ENCODE data around the gene ASTE1. TPM values are rescaled to one million over a fixed set of nuclear protein-coding genes. Genes with fewer than 3 reads are reported as not detected.

The ASTE1 gene
- total and polyA plus RNA-seq, 9 of the 15 experiments (the other 6 are each of a cell fraction or from before 2014, with no cell fraction given): 3.5 to 12.1 (median 6.9) TPM

GRCh38 chr3:131072099-131072559 is 45.5 kb upstream of the ASTE1 start (continued):
- TF ChIP-seq, protein P1, sequence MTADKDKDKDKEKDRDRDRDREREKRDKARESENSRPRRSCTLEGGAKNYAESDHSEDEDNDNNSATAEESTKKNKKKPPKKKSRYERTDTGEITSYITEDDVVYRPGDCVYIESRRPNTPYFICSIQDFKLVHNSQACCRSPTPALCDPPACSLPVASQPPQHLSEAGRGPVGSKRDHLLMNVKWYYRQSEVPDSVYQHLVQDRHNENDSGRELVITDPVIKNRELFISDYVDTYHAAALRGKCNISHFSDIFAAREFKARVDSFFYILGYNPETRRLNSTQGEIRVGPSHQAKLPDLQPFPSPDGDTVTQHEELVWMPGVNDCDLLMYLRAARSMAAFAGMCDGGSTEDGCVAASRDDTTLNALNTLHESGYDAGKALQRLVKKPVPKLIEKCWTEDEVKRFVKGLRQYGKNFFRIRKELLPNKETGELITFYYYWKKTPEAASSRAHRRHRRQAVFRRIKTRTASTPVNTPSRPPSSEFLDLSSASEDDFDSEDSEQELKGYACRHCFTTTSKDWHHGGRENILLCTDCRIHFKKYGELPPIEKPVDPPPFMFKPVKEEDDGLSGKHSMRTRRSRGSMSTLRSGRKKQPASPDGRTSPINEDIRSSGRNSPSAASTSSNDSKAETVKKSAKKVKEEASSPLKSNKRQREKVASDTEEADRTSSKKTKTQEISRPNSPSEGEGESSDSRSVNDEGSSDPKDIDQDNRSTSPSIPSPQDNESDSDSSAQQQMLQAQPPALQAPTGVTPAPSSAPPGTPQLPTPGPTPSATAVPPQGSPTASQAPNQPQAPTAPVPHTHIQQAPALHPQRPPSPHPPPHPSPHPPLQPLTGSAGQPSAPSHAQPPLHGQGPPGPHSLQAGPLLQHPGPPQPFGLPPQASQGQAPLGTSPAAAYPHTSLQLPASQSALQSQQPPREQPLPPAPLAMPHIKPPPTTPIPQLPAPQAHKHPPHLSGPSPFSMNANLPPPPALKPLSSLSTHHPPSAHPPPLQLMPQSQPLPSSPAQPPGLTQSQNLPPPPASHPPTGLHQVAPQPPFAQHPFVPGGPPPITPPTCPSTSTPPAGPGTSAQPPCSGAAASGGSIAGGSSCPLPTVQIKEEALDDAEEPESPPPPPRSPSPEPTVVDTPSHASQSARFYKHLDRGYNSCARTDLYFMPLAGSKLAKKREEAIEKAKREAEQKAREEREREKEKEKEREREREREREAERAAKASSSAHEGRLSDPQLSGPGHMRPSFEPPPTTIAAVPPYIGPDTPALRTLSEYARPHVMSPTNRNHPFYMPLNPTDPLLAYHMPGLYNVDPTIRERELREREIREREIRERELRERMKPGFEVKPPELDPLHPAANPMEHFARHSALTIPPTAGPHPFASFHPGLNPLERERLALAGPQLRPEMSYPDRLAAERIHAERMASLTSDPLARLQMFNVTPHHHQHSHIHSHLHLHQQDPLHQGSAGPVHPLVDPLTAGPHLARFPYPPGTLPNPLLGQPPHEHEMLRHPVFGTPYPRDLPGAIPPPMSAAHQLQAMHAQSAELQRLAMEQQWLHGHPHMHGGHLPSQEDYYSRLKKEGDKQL (CRISPR knock-in tag; IDR thresholded peaks at IDR 0.05; ENCODE audit: borderline replicate concordance): no peak
- no peak for TF ChIP-seq PHB2 (IDR thresholded peaks at IDR 0.05; ENCODE audit: low read depth)
- no peak for TF ChIP-seq ZNF134 (CRISPR knock-in tag; conservative IDR thresholded peaks at IDR 0.05)
- no peak for TF ChIP-seq MTF1 (CRISPR knock-in tag; IDR thresholded peaks at IDR 0.05; ENCODE audit: borderline replicate concordance)
- no peak for TF ChIP-seq SNRNP70 (optimal IDR thresholded peaks at IDR 0.05; ENCODE audit: low read depth, low read length)
- TF ChIP-seq ZNF79 (CRISPR knock-in tag; IDR thresholded peaks at IDR 0.05; ENCODE audit: low read depth): no peak
- no peak for TF ChIP-seq NCOA2 (IDR thresholded peaks at IDR 0.05; ENCODE audit: partially characterized antibody in 2 of 2)
- TF ChIP-seq, protein P2, sequence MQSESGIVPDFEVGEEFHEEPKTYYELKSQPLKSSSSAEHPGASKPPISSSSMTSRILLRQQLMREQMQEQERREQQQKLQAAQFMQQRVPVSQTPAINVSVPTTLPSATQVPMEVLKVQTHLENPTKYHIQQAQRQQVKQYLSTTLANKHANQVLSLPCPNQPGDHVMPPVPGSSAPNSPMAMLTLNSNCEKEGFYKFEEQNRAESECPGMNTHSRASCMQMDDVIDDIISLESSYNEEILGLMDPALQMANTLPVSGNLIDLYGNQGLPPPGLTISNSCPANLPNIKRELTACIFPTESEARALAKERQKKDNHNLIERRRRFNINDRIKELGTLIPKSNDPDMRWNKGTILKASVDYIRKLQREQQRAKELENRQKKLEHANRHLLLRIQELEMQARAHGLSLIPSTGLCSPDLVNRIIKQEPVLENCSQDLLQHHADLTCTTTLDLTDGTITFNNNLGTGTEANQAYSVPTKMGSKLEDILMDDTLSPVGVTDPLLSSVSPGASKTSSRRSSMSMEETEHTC (IDR thresholded peaks at IDR 0.05): peak; percentile 87; the same call in 1 of the 2 replicates
- TF ChIP-seq FOXP1 (CRISPR knock-in tag; IDR thresholded peaks at IDR 0.05): no peak
- TF ChIP-seq PTRF (tag; IDR thresholded peaks at IDR 0.05): no peak
- peak; percentile 73 for TF ChIP-seq GATA2 (CRISPR knock-in tag; IDR thresholded peaks at IDR 0.05)
- TF ChIP-seq THRA (IDR thresholded peaks at IDR 0.05): no peak
- no peak for TF ChIP-seq THAP7 (CRISPR knock-in tag; IDR thresholded peaks at IDR 0.05)
- no peak for TF ChIP-seq NFYB (IDR thresholded peaks at IDR 0.05; ENCODE audit: extremely low read depth, insufficient read length)
- TF ChIP-seq SREBF1 (IDR thresholded peaks at IDR 0.05; ENCODE audit: borderline replicate concordance, low read depth, low read length): no peak
- TF ChIP-seq ZNF695 (CRISPR knock-in tag; IDR thresholded peaks at IDR 0.05): no peak
- TF ChIP-seq ZNF282 (CRISPR knock-in tag; IDR thresholded peaks at IDR 0.05): no peak
- TF ChIP-seq NCOA6 (IDR thresholded peaks at IDR 0.05): no peak
- no peak for TF ChIP-seq ZNF174 (CRISPR knock-in tag; IDR thresholded peaks at IDR 0.05)
- peak; percentile 48 for TF ChIP-seq TAF9B (IDR thresholded peaks at IDR 0.05; ENCODE audit: partially characterized antibody)
- TF ChIP-seq PPARD (CRISPR knock-in tag; IDR thresholded peaks at IDR 0.05): no peak
- TF ChIP-seq SIX5 (IDR thresholded peaks at IDR 0.05; ENCODE audit: borderline replicate concordance in 1 of 2, insufficient read depth in 1 of 2, low read depth in 1 of 2, low read length in 2 of 2): no peak

Measured in K562 (cell line).